Activated naive CD8-positive, alpha-beta T cell (primary cell): ENCODE results near the gene NECAB3.

Experiments
- H3K27ac Mint-ChIP-seq: one replicate; pipeline ENCODE4 v1.8.0; 2021; ENCODE audit warnings: mixed read lengths
- H3K27me3 Mint-ChIP-seq: one replicate; pipeline ENCODE4 v1.8.0; 2021; ENCODE audit warnings: mixed read lengths
- H3K36me3 Mint-ChIP-seq: one replicate; pipeline ENCODE4 v1.8.0; 2021; ENCODE audit warnings: mixed read lengths
- H3K4me1 Mint-ChIP-seq: one replicate; pipeline ENCODE4 v1.8.0; 2021; ENCODE audit warnings: low read depth, mixed read lengths
- H3K4me3 Mint-ChIP-seq: one replicate; pipeline ENCODE4 v1.8.0; 2021; ENCODE audit warnings: mild to moderate bottlenecking, mixed read lengths
- H3K9me3 Mint-ChIP-seq: one replicate; pipeline ENCODE4 v1.8.0; 2021; ENCODE audit warnings: low read depth, mixed read lengths

NECAB3 gene

DNA sequence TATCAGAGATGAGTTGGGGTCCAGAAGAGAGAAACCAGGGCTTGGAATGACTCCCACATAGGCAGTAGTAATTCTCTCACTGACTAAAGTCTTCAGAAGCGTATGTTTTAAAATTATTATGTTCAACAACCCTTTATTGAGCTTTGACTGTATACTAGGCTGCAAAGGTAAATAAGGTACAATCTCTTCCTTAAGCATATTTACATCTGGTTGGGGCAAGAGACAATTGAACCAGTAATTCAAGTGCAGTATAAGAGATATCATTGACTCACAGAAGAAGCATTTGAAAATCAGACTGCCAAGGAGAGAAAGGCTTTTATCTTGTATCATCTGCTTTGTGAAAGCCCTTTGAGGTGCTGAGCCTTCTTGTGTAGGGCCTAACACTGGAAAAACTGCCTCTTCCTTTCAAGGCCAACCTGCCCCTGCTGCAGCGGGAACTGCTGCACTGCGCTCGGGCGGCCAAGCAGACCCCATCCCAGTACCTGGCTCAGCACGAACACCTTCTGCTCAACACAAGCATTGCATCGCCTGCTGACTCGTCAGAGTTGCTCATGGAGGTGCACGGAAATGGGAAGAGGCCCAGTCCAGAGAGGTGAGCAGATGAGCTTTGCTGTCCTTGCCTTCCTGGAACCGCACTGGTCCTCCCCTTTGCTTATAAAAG, 51.4 kb downstream of the NECAB3 start:
- Mint-ChIP-seq H3K9me3 (no peaks in the 10 kb centered on the region), H3K4me1 (peaks cover 8% of the 10 kb centered on the region), H3K4me3 (no peak overlapping the region), H3K27ac (no peak overlapping the region), H3K27me3 (no peaks in the 10 kb centered on the region), H3K36me3 (peaks cover 12% of the 10 kb centered on the region)

DNA sequence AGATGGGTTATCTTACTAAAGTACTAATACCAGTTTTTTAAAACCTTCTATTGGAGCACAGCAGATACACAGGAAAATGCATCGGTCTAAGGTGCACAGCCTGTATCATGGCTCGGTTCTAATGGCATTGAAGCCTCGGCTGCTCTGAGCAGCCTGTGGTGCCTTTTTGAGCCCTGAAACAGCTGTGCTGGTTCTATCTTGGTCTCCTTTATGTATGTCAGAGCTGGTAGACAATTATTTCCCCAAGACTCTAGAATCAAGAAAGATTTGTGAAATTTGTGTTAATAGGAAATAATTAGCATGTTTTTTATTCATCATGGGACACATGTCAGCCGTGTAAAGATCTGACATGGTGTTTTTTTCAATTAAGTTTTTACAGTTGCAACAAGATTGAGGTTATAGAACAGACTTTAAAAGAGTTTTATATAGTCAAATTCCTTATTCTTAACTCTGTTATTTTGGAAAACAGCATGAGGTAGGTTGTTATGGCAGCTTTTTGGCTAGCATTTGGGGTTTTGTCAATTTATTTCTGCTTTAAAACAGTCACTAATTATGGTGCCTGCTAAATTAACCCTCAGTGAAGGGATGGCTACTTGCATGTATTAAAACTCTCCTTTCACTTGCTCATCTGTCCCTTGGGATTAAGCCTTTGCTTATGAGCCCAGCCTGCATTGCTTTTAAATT, 52.4 kb downstream of the NECAB3 start:
- Mint-ChIP-seq H3K36me3 (peaks cover 12% of the 10 kb centered on the region), H3K4me1 (peaks cover 8% of the 10 kb centered on the region), H3K4me3 (no peak overlapping the region), H3K27ac (no peak overlapping the region), H3K9me3 (no peaks in the 10 kb centered on the region), H3K27me3 (no peaks in the 10 kb centered on the region)

DNA sequence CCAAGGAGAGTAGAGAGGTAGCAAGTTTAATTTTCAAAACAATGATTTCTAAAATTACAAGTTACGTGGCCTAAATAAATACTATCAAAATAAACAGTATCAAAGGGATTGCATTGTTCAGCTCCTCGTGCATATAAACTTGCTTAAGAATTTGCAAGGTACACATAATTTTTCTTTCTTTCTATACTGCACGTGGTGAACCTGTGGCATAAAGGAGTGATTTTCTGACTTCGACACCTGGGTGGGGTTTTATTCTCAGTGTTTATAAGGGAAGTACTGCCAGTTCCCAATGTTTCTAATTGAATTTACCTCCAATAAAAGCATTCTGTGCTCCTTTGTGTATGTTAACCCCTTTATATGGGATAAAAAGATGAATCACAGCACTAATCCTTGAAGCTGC, 62.2 kb downstream of the NECAB3 start:
- no peak overlapping the region for H3K4me3 Mint-ChIP-seq
- H3K4me1 Mint-ChIP-seq, result no peaks in the 10 kb centered on the region
- H3K27ac Mint-ChIP-seq, result no peak overlapping the region
- H3K9me3 Mint-ChIP-seq, result no peaks in the 10 kb centered on the region
- peaks cover 8% of the 10 kb centered on the region for H3K36me3 Mint-ChIP-seq
- H3K27me3 Mint-ChIP-seq, result no peaks in the 10 kb centered on the region

DNA sequence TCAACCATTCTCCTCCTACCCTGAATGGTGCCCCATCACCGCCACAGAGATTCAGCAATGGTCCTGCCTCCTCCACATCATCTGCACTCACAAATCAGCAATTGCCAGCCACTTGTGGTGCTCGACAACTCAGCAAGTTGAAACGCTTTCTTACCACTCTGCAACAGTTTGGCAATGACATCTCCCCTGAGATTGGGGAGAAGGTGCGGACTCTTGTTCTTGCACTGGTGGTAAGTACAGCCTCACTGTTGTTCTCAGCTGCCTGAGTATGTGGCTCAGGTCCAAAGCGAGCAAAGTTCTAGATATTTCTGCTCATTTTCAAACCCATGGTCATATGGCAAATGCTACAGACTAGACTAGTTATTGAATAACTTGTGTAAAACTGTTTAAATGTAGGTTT, 63.1 kb downstream of the NECAB3 start:
- Mint-ChIP-seq H3K27me3 (no peaks in the 10 kb centered on the region), H3K27ac (no peak overlapping the region), H3K36me3 (peaks cover 8% of the 10 kb centered on the region), H3K4me1 (no peaks in the 10 kb centered on the region), H3K4me3 (no peak overlapping the region), H3K9me3 (no peaks in the 10 kb centered on the region)

GRCh38 chr20:33609504-33609903, 64.7 kb downstream of the NECAB3 start:
- Mint-ChIP-seq H3K4me1 (no peaks in the 10 kb centered on the region), H3K27ac (no peak overlapping the region), H3K4me3 (no peak overlapping the region), H3K27me3 (no peaks in the 10 kb centered on the region), H3K36me3 (peaks cover 8% of the 10 kb centered on the region), H3K9me3 (no peaks in the 10 kb centered on the region)
